NCI-H146 treated with DMSO at 0.1 percent for 48 hours (cell line): ENCODE results near the gene ZNF727.
"Not testable (repeated sequence)": the region's sequence is repeated elsewhere in the genome, so short reads cannot be mapped to it uniquely, and the experiment has no call there.

Experiments used
- DNase-seq: peaks from one replicate; lab custom pipeline; 2025; ENCODE audit not compliant: unreplicated experiment; lab: John Stamatoyannopoulos, UW

ZNF727 gene

DNA sequence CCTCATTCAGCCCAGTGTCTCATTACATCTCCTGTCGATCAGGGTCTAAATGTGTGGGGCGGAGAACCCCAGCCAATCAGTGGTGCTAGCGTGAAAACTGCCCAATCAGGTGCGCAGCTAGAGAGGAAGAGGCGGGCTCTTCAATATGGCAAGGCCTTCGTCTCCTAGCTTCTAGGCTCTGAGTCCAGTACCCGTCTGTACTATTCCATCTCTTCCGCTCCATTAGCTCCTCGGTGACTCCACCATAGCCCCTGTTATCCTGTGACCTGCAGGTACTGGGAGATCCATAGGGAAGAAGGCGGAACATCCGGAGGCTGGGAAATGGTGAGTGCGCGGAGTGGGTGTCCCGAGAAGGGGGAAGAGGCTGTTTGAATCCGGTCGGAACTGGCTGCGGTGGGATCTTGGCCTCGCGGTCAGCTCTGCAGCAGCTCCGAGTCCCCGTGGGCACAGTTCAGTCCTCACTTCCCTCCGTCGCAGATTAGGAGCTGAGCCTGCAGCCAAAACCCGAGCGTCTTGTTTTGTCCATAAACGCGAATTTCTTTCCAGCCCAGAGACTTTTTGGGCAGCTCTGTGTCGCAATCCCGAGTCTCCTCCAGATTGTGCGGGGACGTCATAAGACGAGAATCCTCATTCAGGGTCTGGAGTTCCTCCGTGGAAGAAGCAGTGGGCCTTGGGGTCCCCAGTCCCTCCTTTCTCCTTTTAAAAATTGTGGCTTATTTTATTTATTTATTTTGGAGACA lies at the start of gene ZNF727:
ZNF727 (plus strand) TSS at position 134 of the 740 bp plus-strand sequence; CDS start at position 322, 188 bp downstream.
- no peak for DNase-seq

DNA sequence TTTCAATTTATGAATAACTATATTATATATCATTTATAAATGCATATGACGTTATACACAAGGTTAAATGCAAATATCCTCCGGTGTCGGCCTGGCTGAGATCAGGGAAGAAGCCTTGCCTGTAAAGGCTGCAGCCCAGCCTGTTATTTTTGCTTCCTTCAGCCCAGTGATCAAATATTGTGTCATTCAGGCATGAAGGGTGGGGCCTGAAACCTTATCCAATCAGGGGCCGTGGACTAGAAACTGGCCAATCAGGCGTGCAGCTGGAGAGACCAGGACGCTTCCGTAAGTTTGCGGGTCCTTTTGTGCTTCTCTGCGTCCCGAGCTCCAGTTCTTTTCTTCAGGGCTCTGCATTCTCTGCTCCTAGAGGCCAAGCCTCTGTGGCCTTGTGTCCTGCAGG lies 46.7 kb upstream of the ZNF727 start, which contains the start of gene ZNF722:
ZNF722 (plus strand) TSS at position 301 of the 400 bp plus-strand sequence. CDS start 113 bp downstream, outside the sequence.
- DNase-seq = no peak

DNA sequence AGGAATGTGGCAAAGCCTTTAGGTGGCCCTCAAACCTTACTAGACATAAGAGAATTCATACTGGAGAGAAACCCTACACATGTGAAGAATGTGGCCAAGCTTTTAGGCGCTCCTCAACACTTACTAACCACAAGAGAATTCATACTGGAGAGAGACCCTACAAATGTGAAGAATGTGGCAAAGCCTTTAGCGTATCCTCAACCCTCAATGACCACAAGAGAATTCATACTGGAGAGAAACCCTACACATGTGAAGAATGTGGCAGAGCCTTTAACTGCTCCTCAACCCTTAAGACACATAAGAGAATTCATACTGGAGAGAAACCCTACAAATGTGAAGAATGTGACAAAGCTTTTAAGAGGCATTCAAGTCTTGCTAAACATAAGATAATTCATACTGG lies 29.7 kb upstream of the ZNF727 start:
- not testable (repeated sequence) for DNase-seq

DNA sequence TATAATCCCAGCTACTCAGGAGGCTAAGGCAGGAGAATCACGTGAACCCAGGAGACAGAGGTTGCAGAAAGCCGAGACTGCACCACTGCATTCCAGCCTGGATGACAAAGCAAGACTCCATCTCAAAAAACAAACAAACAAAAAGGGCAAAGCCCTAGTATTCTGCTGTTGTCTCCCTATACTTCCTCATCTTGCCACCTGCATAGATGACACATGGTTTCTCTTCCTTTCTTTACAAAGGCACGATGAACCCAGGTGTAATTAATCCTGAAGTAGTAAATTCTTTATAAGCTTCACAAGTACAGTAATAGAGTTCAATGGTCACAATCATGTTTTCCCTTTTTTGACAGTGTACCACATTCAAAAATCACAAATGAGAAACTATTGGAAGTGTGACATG lies 9.8 kb upstream of the ZNF727 start:
- no peak for DNase-seq

DNA sequence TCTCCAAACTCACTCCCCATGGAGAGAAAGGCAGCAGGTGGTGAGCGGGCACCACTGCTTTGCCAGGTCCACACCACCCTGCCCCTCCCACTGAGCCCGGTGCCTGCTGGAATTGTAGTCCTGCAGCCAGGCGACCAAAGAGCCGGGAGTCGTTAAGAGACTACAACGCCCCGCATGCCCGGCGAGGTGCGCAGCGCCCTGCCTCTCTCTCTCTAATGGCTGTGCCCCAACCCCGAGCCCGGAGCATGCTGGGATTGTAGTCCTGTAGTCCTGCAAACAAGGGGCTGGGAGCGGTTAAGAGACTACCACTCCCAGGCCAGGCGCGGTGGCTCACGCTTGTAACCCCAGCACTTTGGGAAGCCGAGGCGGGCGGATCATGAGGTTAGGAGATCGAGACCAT lies 8.1 kb upstream of the ZNF727 start:
- no peak for DNase-seq

DNA sequence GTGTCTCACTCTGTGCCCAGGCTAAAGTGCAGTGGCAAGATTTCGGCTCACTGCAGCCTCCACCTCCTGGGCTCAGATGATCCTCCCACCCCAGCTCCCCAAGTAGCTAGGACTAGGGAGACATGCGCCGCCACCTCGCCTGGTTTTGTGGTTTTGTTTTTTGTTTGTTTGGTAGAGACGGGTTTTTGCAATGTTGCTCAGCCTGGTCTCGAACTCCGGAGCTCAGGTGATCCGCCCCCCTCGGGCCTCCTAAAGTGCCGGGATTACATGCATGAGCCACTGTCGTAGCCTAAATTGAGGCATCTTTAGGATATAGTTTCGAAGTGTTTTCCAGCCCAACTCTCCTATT lies 781 bp downstream of the ZNF727 start:
- DNase-seq = no peak

DNA sequence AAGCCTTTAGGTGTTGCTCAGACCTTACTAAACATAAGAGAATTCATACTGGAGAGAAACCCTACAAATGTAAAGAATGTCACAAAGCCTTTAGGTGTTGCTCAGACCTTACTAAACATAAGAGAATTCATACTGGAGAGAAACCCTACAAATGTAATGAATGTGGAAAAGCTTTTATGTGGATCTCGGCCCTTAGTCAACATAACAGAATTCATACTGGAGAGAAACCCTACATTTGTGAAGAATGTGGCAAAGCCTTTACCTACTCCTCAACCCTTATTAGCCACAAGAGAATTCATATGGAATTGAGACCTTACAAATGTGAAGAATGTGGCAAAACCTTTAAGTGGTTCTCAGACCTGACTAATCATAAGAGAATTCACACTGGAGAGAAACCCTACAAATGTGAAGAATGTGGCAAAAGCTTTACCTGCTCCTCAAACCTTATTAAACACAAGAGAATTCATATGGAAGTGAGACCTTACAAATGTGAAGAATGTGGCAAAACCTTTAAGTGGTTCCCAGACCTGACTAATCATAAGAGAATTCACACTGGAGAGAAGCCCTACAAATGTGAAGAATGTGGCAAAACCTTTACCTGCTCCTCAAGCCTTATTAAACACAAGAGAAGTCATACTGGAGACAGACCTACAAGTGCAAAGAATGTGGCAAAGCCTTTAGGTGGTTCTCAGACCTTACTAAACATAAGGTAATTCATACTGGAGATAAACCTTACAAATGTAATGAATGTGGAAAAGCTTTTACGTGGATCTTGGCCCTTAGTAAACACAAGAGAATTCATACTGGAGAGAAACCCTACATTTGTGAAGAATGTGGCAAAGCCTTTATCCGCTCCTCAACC lies 32.8 kb downstream of the ZNF727 start:
- not testable (repeated sequence) for DNase-seq

DNA sequence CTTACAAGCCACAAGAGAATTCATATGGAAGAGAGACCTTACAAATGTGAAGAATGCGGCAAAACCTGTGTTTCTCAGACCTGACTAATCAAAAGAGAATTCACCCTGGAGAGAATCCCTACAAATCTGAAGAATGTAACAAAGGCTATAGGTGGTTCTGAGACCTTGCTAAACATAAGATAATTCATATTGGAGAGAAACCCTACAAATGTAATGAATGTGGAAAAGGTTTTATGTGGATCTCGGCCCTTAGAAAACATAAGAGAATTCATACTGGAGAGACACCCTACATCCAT lies 33.4 kb downstream of the ZNF727 start:
- DNase-seq = no peak

DNA sequence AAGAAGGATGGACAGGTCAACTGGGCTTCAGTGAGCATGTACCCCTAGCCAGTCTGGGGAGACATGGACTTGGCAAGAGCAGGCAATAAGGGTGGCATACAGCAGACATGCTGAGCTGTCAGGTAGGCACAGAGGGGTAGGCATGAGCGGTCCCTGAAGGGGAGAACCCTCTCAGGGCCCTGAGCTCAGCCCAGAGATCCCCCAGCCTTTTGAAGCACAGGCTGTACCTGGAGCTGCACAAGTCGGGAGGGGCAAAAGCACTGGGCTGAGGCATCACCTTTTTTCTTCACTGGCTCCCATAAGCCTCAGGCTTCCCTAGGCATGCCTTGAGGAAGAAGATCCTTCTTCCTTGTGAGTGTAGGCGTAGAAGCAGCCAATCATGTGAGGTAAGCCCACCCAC lies 42.3 kb downstream of the ZNF727 start:
- DNase-seq = no peak

DNA sequence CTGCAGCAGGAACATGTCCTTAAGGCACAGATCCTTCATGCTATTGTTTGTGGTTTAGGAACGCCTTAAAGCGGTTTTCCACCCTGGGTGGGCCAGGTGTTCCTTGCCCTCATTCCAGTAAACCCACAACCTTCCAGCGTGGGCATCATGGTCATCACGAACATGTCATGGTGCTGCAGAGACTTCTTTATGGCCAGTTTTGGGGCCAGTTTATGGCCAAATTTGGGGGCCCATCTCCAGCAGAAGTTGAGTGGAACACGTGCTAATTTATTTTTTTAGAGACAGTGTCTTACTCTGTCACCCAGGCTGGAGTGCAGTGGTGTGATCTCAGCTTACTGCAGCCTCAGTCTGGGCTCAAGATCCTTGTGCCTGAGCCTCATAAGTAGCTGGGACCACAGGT lies 43.6 kb downstream of the ZNF727 start:
- DNase-seq = not testable (repeated sequence)
